ENCODE data around the gene DNAJB14.
A peak's percentile ranks its signal among the peaks of the same experiment; 100 is the strongest.

Gene DNAJB14

GRCh38 chr4:99943904-99944437, 2.4 kb downstream of the DNAJB14 start:
- no peak for DNase-seq (ENCODE audit: low spot score)

DNA sequence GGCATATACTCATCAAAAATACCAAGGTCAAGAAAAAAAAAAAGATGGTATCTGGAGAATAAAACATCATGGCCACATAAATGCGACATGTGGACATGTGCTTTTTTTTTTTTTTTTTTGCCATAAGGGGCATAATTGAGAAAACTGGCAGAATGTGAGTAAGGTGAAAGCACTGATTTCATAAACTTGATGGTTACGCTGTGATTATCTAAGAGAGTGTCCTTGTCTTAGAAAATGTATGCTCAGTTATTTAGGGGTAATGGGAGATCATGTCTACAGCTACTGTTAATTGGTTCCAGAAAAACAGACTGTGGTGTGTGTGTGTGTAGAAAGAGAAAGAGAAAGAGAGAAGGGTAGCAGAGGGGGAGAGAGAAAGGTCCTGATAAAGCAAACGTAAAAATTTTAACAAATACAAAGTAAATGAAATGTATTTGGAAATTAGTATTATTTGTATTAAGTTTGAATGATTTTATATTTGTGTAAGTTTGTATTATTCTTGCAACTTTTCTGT, 8.1 kb downstream of the DNAJB14 start:
- no peak for DNase-seq (ENCODE audit: low spot score)

DNA sequence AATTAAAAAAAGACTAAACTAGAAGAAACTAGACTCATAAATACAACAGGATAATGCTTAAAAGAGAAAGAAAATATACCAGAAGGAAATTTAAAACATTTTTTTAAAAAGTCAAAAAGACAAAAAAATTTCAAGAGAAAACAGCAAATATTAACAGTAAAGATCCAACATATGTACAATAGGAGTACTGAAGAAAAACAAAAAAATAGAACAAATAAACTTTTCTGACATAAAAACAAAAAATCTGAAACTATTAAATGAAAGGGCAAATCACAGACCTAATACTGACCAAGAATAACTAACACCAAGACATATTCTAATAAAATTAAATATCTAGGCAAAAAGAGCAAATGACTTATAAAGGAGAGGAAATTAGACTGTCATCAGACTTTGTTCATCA, 11.5 kb downstream of the DNAJB14 start:
- DNase-seq (ENCODE audit: low spot score): no peak

GRCh38 chr4:99927566-99927965, 18.9 kb downstream of the DNAJB14 start:
- DNase-seq (ENCODE audit: low spot score): no peak

DNA sequence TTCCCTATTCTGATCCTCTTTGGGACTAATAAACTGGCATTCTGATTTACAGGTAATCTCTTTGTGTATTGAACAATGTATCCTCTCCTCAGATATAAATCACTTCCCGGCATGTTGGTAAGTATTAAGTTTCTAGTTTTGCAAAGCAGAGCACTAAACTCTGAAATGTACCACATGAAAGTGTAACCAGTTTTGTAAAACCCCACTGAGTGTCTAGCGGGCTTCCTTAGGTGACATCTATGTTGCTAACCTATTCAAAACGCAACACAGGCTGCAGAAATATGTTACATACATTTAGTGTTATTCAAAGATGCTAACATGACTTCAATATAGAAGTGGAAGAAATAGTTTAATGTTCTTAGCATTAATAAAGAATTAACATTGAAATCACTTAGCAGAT, 25.2 kb downstream of the DNAJB14 start:
- DNase-seq (ENCODE audit: low spot score): no peak

DNA sequence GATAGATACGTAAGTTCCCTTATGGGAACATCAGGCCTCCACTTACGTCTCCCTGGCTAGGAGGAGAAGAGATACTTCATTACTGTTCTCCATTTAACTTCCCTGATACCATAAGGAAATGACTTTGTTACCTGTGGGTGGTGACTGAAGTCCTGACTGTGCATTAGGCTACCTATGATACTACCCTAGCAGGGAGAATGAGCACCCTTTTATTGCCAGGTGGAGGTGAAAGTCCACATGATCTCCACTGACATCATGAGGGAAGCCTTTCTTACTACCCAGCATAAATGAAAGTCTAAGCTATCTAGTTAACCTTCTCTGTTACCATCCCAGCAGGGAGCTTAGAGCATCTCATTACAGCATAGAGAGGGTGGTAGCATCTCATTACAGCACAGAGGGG, 27.8 kb downstream of the DNAJB14 start:
- DNase-seq (ENCODE audit: low spot score): peak; percentile 40

GRCh38 chr4:99917575-99917974, 28.8 kb downstream of the DNAJB14 start:
- no peak for DNase-seq (ENCODE audit: low spot score)

DNA sequence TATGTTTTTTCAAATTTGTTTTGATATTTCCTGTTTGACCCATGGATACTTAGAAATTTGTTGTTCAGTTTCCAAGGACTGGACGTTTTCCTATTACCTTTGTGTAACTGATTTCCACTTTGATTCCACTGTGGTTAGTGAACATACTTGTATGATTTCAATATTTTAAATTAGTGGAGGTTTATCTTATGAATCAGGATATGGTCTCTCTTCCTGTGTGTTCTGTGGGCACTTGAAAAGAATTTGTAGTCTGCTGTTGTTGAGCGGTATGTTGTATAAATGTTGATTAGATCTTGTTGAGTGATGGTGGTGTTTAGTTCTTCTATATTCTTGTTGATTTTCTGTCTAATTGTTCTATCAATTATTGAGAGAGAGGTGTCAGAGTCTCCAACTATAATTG, 31.0 kb downstream of the DNAJB14 start:
- DNase-seq (ENCODE audit: low spot score): no peak

DNA sequence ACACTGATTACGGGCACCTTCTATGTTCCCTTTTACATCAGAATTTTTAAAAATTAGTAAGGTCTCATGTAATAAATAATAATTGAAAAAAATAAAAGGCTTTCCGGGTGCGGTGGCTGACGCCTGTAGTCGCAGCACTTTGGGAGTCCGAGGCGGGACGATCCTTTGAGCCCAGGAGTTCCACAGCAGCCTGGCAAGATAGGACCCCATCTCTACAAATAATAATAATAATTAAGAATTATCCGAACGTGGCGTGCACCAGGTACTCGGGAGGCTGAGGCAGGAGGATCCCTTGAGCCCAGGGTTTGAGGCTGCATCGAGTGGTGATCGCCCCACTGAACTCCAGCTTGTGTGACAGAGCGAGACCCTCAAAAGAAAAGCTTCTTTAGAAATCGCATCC, 51.4 kb downstream of the DNAJB14 start:
- no peak for DNase-seq (ENCODE audit: low spot score)

DNA sequence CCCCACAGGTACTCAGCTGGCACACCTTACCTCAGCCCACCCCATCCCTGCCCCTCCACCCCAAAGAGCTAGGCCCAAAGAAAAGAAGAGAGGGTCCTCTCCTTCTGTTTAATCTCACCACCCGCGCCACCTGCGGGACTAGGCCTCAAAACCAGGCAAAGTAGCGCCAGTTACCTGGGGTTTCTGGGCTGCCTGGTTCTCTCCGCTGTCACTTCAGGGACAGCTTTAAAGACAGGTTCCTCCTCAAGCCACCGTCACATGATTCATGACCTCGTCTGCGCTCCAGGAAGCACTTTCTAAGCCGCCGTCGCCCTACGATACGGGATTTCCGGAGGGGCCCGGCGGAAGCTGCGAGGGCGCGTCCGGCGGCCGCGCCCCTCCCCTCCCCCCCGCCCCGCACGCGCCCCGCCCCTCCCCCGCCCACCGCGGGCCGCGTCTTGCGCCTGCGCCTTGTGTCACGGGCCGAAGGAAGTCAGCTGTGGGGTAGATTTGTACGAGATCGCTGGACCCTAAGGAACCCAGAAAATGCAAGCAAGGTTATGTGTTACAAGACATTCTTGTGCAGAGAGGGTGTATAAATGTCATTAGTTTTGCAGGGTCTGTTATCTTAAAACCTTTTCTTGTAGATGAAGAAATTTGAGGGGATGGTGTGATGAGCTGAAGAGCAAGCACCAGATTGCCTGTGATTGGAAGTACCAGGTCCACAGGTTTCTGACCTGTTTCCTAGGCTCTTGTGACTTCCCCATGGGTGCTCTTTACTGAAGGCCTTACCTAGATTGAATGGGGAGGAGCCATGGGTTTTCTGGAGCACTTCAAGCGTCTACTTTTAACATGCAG, 52.0 kb downstream of the DNAJB14 start, which contains the start of gene LAMTOR3:
LAMTOR3 (minus strand) TSS at position 267 of the 837 bp plus-strand sequence. CDS start 464 bp downstream, outside the sequence.
- DNase-seq (ENCODE audit: low spot score): peak; percentile 92

DNA sequence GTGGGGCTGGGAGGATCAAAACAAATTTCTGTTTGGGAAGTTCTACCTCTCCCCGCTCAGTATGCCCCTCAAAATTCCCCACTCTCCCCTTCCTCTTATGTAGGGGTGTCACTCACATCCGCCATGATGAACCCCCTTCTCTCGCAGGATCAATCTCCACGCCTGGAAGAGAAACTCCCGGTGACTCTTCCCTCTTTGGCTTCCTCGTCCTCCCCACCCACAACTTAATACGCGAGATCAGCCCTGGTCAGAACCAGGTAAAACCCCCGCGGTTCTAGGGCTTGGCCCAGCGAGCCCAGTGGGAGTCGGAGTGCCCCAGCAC, 52.6 kb downstream of the DNAJB14 start:
- no peak for DNase-seq (ENCODE audit: low spot score)

DNA sequence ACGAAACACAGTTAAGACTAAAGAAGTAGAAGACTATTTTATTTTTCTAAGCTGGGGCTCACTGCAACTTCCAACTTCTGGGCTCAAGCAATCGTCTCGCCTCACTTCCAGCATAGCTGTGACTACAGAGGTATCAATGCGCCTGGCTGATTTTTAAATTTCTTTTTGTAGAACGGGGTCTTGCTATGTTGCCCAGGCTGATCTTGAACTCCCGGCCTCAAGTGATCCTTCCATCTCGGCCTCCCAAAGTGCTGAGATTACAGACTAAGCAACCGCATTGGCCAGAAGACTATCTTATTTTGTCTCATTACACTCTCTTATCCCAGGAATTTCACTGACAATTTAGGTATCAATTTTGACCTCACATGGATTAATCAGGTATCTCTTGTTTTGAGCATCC, 53.4 kb downstream of the DNAJB14 start:
- DNase-seq (ENCODE audit: low spot score): no peak

- DNase-seq (ENCODE audit: low spot score): no peak
Observed at GRCh38 chr4:99891351-99891750, 55.1 kb downstream of the DNAJB14 start.

DNA sequence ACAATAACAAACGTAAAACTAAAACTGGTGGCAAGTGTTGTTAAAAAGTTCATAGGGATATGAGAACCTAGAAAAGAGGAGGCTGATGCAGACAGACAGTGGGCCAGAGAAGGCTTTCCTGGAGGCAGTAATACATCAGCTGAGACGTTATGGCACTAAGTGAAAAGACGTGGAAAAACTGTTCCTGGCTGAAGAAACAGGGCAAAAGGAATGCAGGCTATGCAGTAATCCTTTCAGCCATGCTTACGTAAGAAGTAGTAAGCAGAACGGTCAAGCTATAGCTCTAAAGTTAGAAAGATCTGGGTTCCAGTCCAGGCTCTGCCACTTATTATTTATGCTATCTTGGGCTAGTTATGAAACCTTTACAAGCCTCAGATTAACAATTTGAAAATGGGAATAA, 58.6 kb downstream of the DNAJB14 start:
- DNase-seq (ENCODE audit: low spot score): no peak

DNA sequence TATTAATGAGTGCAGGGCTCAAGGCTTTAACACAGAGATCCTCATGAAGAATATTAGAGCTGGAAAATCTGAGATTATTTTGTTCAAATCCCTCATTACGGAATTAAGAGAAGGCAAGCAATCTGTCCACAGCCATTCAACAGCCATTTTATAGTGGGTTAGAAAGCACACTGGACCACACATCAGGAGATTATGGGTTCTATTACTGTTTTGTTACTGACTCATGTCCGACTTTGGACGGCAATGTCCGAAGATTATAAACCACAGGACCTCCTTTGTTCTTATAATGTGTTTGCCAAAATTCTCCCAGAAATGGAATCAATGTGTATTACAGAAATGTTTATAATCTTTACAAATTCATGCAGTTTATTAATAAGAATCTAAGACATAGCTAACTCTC, 60.3 kb downstream of the DNAJB14 start:
- DNase-seq (ENCODE audit: low spot score): no peak

- DNase-seq (ENCODE audit: low spot score): no peak
Observed at GRCh38 chr4:99885687-99886086, 60.7 kb downstream of the DNAJB14 start.

- DNase-seq (ENCODE audit: low spot score): peak; percentile 12
Observed at GRCh38 chr4:99885063-99885664, 61.3 kb downstream of the DNAJB14 start.

DNA sequence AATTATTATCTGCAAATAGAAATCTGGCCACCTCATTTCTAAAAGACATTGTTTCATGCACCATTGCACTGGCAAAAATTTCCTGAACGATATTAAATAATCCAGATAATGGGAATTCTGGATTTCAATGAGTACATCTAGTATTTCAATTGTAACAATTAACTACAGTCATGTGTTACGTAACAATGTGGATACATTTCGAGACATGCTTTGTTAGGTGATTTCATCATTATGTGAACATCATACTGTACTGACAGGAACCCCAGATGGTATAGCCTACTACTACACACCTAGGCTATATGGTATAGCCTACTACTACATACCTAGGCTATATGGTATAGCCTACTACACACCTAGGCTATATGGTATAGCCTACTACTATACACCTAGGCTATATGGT, 67.0 kb downstream of the DNAJB14 start:
- no peak for DNase-seq (ENCODE audit: low spot score)

- DNase-seq (ENCODE audit: low spot score): no peak
Observed at GRCh38 chr4:99878604-99879003, 67.8 kb downstream of the DNAJB14 start.

- no peak for DNase-seq (ENCODE audit: low spot score)
Observed at GRCh38 chr4:99876946-99877345, 69.5 kb downstream of the DNAJB14 start.

DNA sequence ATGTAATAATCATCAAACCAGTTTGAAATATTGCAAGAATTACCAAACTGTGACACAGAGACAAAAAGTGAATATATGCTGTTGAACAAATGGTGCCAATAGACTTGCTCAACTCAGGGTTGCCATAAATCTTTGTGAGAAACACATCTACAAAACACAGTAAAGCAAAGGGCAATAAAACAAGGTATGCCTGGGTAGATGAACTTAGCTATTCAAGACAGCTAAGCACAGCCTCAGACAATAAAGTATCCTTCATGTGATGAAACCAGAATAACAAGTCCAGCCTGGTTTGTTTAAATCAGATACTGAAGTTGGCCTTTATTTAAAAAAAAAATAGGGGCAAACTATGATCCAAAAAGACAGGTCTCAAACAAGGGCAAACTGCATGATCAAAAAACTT, 71.3 kb downstream of the DNAJB14 start:
- no peak for DNase-seq (ENCODE audit: low spot score)

- DNase-seq (ENCODE audit: low spot score): no peak
Observed at GRCh38 chr4:99872570-99872969, 73.8 kb downstream of the DNAJB14 start.

DNA sequence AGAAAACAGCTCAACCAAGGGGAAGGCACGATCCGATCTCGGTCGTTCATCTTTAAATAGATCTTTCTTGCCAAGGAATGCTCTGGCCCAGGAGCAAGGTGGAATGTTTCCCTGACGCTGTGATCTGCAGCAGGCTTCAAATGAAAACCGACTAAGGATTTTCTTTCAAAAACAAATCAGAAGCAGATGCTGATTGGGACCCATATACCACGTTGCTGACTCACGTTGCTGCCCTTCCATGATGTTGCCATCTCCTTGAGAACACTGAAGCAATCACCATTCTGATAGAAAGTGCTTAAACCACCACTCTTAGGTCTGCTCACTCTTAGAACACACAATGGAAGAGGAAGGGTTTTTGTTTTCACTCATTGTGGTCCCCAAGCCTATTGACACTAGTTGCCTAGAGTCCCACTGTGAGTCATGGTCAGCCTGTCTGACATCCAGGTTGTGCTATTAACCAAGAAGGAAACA, 78.3 kb downstream of the DNAJB14 start:
- DNase-seq (ENCODE audit: low spot score): no peak

Measured in LoVo (cell line).